HepG2 (cell line): ENCODE data around the gene GRM8. TPM values are rescaled to one million over a fixed set of nuclear protein-coding genes. Genes with fewer than 3 reads are reported as not detected.

Experiments
- ATAC-seq: fragments of 200-7000 bp; cut with Tn5 transposase; 3 replicates; pipeline ENCODE4 v1.9.1; 2020; ENCODE audit warnings: mild to moderate bottlenecking, moderate library complexity
- BruUV-seq: library from RNA; stranded (reverse); fragments of 400-500 nt; replicated peaks from 2 replicates; lab custom pipeline; 2021; lab: Mats Ljungman, UMichigan
- CTCF ChIA-PET: fragments of 300-600 bp; formaldehyde crosslinking; extraction: SDS; loops from one replicate; lab custom pipeline; 2021; ENCODE audit warnings: low total read pairs, inconsistent platforms, low intra/inter-chr PET ratio; lab: Yijun Ruan, JAX
- POLR2A ChIA-PET: fragments of 350-600 bp; sonication (Branson Sonifier 250); formaldehyde crosslinking; loops from one replicate; lab custom pipeline; 2020; ENCODE audit warnings: antibody characterized with exemption, inconsistent platforms; lab: Yijun Ruan, JAX
- DNase-seq: peaks from one replicate; pipeline ENCODE4 v3.0.0-alpha.2; 2015; ENCODE audit warnings: low spot score
- FAIRE-seq: peaks from 3 replicates; lab custom pipeline; 2011; peaks lifted over from hg19 to GRCh38; lab: Jason Lieb, UNC
- H2AFZ ChIP-seq: one replicate; pipeline ENCODE4 v1.6.1; 2011; ENCODE audit warnings: low read length, inconsistent platforms
- H3K27ac ChIP-seq: fragments of 300-600 bp; 3 replicates; pipeline ENCODE4 v1.8.0; 2011; ENCODE audit warnings: mixed run types, mild to moderate bottlenecking, mixed read lengths, low read length, inconsistent platforms; ENCODE audit not compliant: insufficient read depth; ENCODE audit errors: extremely low read length
- H3K27me3 ChIP-seq, 2 experiments: fragments of 200-600 bp in 1 of 2; 2 replicates in 1 of 2; 3 replicates in 1 of 2; pipeline versions ENCODE4 v1.6.0 to v1.8.0; 2011; ENCODE audit warnings: low read length in 2 of 2, mild to moderate bottlenecking in 2 of 2, moderate library complexity in 2 of 2, inconsistent platforms in 1 of 2; ENCODE audit not compliant: insufficient read depth in 2 of 2, control insufficient read depth in 1 of 2
- H3K36me3 ChIP-seq, 2 experiments: fragments of 200-600 bp in 1 of 2; replicated peaks in 1 of 2; 2 replicates in 1 of 2; 3 replicates in 1 of 2; pipeline versions ENCODE4 v1.5.1 to v1.8.0; 2011; ENCODE audit warnings: low read length in 2 of 2, inconsistent platforms in 1 of 2; ENCODE audit not compliant: insufficient read depth in 2 of 2, control insufficient read depth in 1 of 2
- H3K4me1 ChIP-seq: 2 replicates; pipeline ENCODE4 v1.5.1; 2012; ENCODE audit warnings: low read length, inconsistent platforms; ENCODE audit not compliant: insufficient read depth
- H3K4me2 ChIP-seq: 2 replicates; pipeline ENCODE4 v1.6.0; 2011; ENCODE audit warnings: low read depth, low read length, inconsistent platforms
- H3K4me3 ChIP-seq, 3 experiments: fragments of 200-600 bp in 1 of 3; sonication (generic), shearing (Covaris generic) in 1 of 3; replicated peaks in 1 of 3; 2 replicates each; pipeline ENCODE4 v1.5.1; 2011 to 2016; ENCODE audit warnings: low read length in 3 of 3, inconsistent platforms in 2 of 3, low read depth in 2 of 3, mild to moderate bottlenecking in 2 of 3, control low read depth in 1 of 3, mixed read lengths in 1 of 3; ENCODE audit not compliant: insufficient read depth in 1 of 3
- H3K79me2 ChIP-seq: one replicate; pipeline ENCODE4 v1.6.1; 2011; ENCODE audit warnings: low read length, inconsistent platforms; ENCODE audit not compliant: insufficient read depth
- H3K9ac ChIP-seq: 2 replicates; pipeline ENCODE4 v1.6.0; 2011; ENCODE audit warnings: mild to moderate bottlenecking, low read depth, low read length, inconsistent platforms; ENCODE audit not compliant: insufficient read depth
- H3K9me3 ChIP-seq: 2 replicates; pipeline ENCODE4 v1.5.1; 2012; ENCODE audit warnings: mild to moderate bottlenecking, low read length
- H4K20me1 ChIP-seq: 2 replicates; pipeline ENCODE4 v1.6.0; 2011; ENCODE audit warnings: inconsistent platforms, mild to moderate bottlenecking, low read length, moderate library complexity; ENCODE audit not compliant: insufficient read depth
- ASH2L ChIP-seq: fragments of 300-600, 200-600 bp; sonication (generic); IDR thresholded peaks from 2 replicates; pipeline ENCODE4 v1.7.0; 2017; ENCODE audit warnings: low read depth, mild to moderate bottlenecking, moderate library complexity, mixed read lengths, low read length; ENCODE audit not compliant: insufficient read length
- HNF1B ChIP-seq: sonication (generic); formaldehyde crosslinking; IDR thresholded peaks from 2 replicates; pipeline ENCODE4 v1.5.1; 2020; ENCODE audit warnings: mild to moderate bottlenecking, moderate library complexity, missing genetic modification reagents
- NFIB ChIP-seq: sonication (generic); formaldehyde crosslinking; IDR thresholded peaks from 2 replicates; pipeline ENCODE4 v1.9.0; 2021; ENCODE audit warnings: missing genetic modification reagents, mild to moderate bottlenecking, borderline replicate concordance
- PHF8 ChIP-seq: sonication (generic); formaldehyde crosslinking; IDR thresholded peaks from 2 replicates; pipeline ENCODE4 v1.5.0; 2020; ENCODE audit warnings: missing genetic modification reagents
- SMC3 ChIP-seq: IDR thresholded peaks from 2 replicates; pipeline ENCODE4 v1.6.1; 2011; ENCODE audit warnings: low read length, improper control_type of control experiment
- TERF1 ChIP-seq: sonication (generic); formaldehyde crosslinking; IDR thresholded peaks from 2 replicates; pipeline ENCODE4 v1.8.0; 2022; ENCODE audit warnings: mild to moderate bottlenecking, missing genetic modification reagents, moderate library complexity
- ZBTB33 ChIP-seq: sonication (generic); formaldehyde crosslinking; IDR thresholded peaks from 2 replicates; pipeline ENCODE4 v1.4.0; 2020; ENCODE audit warnings: missing genetic modification reagents
- ZFP36L1 ChIP-seq: sonication (generic); formaldehyde crosslinking; IDR thresholded peaks from 2 replicates; pipeline ENCODE4 v1.8.0; 2022; ENCODE audit warnings: mild to moderate bottlenecking, missing genetic modification reagents, moderate library complexity
- ZNF20 ChIP-seq: sonication (generic); formaldehyde crosslinking; IDR thresholded peaks from 2 replicates; pipeline ENCODE4 v1.4.0; 2020; ENCODE audit warnings: mild to moderate bottlenecking, moderate library complexity, missing genetic modification reagents
- ZNF205 ChIP-seq: IDR thresholded peaks from 2 replicates; pipeline ENCODE4 v1.6.1; 2018; ENCODE audit warnings: missing biosample characterization, missing genetic modification reagents
- ZNF232 ChIP-seq: sonication (generic); formaldehyde crosslinking; IDR thresholded peaks from 2 replicates; pipeline ENCODE4 v1.4.0; 2020; ENCODE audit warnings: missing genetic modification reagents, borderline replicate concordance
- ZNF414 ChIP-seq: sonication (generic); formaldehyde crosslinking; IDR thresholded peaks from 2 replicates; pipeline ENCODE4 v1.5.0; 2020; ENCODE audit warnings: missing genetic modification reagents
- ZNF431 ChIP-seq: sonication (generic); formaldehyde crosslinking; IDR thresholded peaks from 2 replicates; pipeline ENCODE4 v1.9.0; 2022; ENCODE audit warnings: missing genetic modification reagents, low read depth, mild to moderate bottlenecking, borderline replicate concordance
- ZNF556 ChIP-seq: sonication (generic); formaldehyde crosslinking; IDR thresholded peaks from 2 replicates; pipeline ENCODE4 v1.4.0; 2020; ENCODE audit warnings: mild to moderate bottlenecking, missing genetic modification reagents, borderline replicate concordance
- ZNF766 ChIP-seq: sonication (generic); formaldehyde crosslinking; IDR thresholded peaks from 2 replicates; pipeline ENCODE4 v1.5.0; 2020; ENCODE audit warnings: missing genetic modification reagents, borderline replicate concordance
- WGBS: methylation state at CpG from one replicate; pipeline ENCODE4 v1.1.6; 2017; ENCODE audit warnings: low lambda C conversion rate; 5-methylcytosine and 5-hydroxymethylcytosine counted together
- in situ Hi-C: cut with HindIII; loops from 2 replicates; pipeline ENCODE4 v1.10.0; 2017; ENCODE audit warnings: low pct_unique_long_range_greater_than_20kb; ENCODE audit not compliant: extremely low pct_ligation_motif_present
- intact Hi-C: fragments of 100-400 bp; cut with micrococcal nuclease; formaldehyde crosslinking; loops from one replicate; pipeline ENCODE4 v1.10.0; 2022; ENCODE audit not compliant: unreplicated experiment
- polyA plus RNA-seq, 8 experiments: library from polyadenylated mRNA; depleted of rRNA in 3 of 8; stranded (reverse) in 7 of 8; unstranded in 1 of 8; fragments of >200 nt; fragmentation: Illumina TruSeq in 4 of 8; extraction: Trizol in 4 of 8; gene quantifications; 2 replicates each; pipeline versions ENCODE4 v1.2.1 to v1.2.3, GENCODE V29; 2011 to 2016; ENCODE audit warnings: low read depth in 4 of 8, missing spikeins in 1 of 8, mixed read lengths in 1 of 8; ENCODE audit not compliant: insufficient read depth in 1 of 8
- total RNA-seq, 5 experiments: library from RNA; depleted of rRNA; stranded (reverse); fragments of >200 nt; fragmentation: Illumina TruSeq; extraction: Trizol; gene quantifications; 2 replicates each; pipeline ENCODE4 v1.2.3, GENCODE V29; 2016; ENCODE audit warnings: low read depth in 1 of 5

The GRM8 gene
- total and polyA plus RNA-seq, 2 of the 13 experiments (the other 11 are each of a cell fraction or from before 2014, with no cell fraction given), result not detected

GRCh38 chr7:126979722-126980121, 273.0 kb downstream of the GRM8 start:
- in situ Hi-C loops (no loop called here), intact Hi-C loops (no loop called here)
- FAIRE-seq, result no peak
- Histone ChIP-seq H3K36me3 (no peaks in the 10 kb centered on the region), H3K9me3 (no peaks in the 10 kb centered on the region), H4K20me1 (no peaks in the 10 kb centered on the region), H3K27ac (no peak overlapping the region), H3K4me3 (no peak overlapping the region), H3K4me1 (no peaks in the 10 kb centered on the region), H2AFZ (no peak overlapping the region), H3K4me2 (no peak overlapping the region), H3K27me3 (no peaks in the 10 kb centered on the region), H3K9ac (no peak overlapping the region), H3K79me2 (no peaks in the 10 kb centered on the region)
- ATAC-seq, result no peak
- DNase-seq, result no peak
- TF ChIP-seq ZNF431 (no peak), ZNF414 (CRISPR knock-in tag) (no peak), ZBTB33 (CRISPR knock-in tag) (no peak), ZNF766 (no peak)
- POLR2A ChIA-PET, result no interaction called here
- CTCF ChIA-PET, result no interaction called here
- BruUV-seq, result no TSS peak
- 50% methylated on average over 2 of the region's 2 CpGs for WGBS

GRCh38 chr7:126978865-126979264, 273.9 kb downstream of the GRM8 start:
- Histone ChIP-seq H3K36me3 (no peaks in the 10 kb centered on the region), H4K20me1 (no peaks in the 10 kb centered on the region), H3K79me2 (no peaks in the 10 kb centered on the region), H3K4me3 (no peak overlapping the region), H3K4me1 (no peaks in the 10 kb centered on the region), H3K27me3 (no peaks in the 10 kb centered on the region), H3K27ac (no peak overlapping the region), H2AFZ (no peak overlapping the region), H3K9ac (no peak overlapping the region), H3K4me2 (no peak overlapping the region), H3K9me3 (no peaks in the 10 kb centered on the region)
- 0% methylated on average over 3 of the region's 3 CpGs for WGBS
- no peak for DNase-seq
- in situ Hi-C loops (no loop called here), intact Hi-C loops (no loop called here)
- no peak for ATAC-seq
- POLR2A ChIA-PET, result no interaction called here
- no peak for FAIRE-seq
- BruUV-seq, result no TSS peak
- CTCF ChIA-PET, result no interaction called here
- no peak for TF ChIP-seq ZNF20 (CRISPR knock-in tag)
- TF ChIP-seq ZNF205, result no peak
- TF ChIP-seq HNF1B, result no peak
- TF ChIP-seq ASH2L, result no peak
- no peak for TF ChIP-seq ZFP36L1 (CRISPR knock-in tag)
- TF ChIP-seq ZNF232 (CRISPR knock-in tag), result no peak
- no peak for TF ChIP-seq ZNF556 (CRISPR knock-in tag)
- no peak for TF ChIP-seq TERF1 (CRISPR knock-in tag)
- no peak for TF ChIP-seq SMC3
- no peak for TF ChIP-seq NFIB (CRISPR knock-in tag)
- TF ChIP-seq PHF8 (CRISPR knock-in tag), result no peak
